ENCODE data around the gene ARHGEF12.

- TF ChIP-seq CTCF (IDR thresholded peaks at IDR 0.05): no peak
- TF ChIP-seq POLR2A (IDR thresholded peaks at IDR 0.05): peak in 2 of 3 donors; percentile 59 to 61
Observed at GRCh38 chr11:120335556-120335907, 681 bp upstream of the ARHGEF12 start.
